GM23338 (cell line): ENCODE data around the gene CCDC68. TPM values are rescaled to one million over a fixed set of nuclear protein-coding genes. Genes with fewer than 3 reads are reported as not detected.

ENCODE experiments used
- ATAC-seq: fragments of 200-7000 bp; cut with Tn5 transposase; 3 replicates; pipeline ENCODE4 v1.9.1; 2020
- DNase-seq: peaks from one replicate; pipeline ENCODE4 v3.0.0-alpha.2; 2015; ENCODE audit warnings: low spot score
- H2AFZ ChIP-seq: fragments of 200-600 bp; sonication (generic); 2 replicates; pipeline ENCODE4 v1.8.0; 2016; ENCODE audit warnings: antibody characterized with exemption, mild to moderate bottlenecking, moderate library complexity
- H3F3A ChIP-seq: fragments of 200-600 bp; sonication (generic); replicated peaks from 2 replicates; pipeline ENCODE4 v1.8.0; 2017; ENCODE audit warnings: antibody characterized with exemption, mixed run types, low read depth
- H3K27ac ChIP-seq: fragments of 200-600 bp; sonication (generic); 2 replicates; pipeline ENCODE4 v1.6.1; 2016; ENCODE audit warnings: low read depth
- H3K27me3 ChIP-seq: fragments of 200-600 bp; sonication (generic); 2 replicates; pipeline ENCODE4 v1.8.0; 2016; ENCODE audit warnings: mild to moderate bottlenecking, mixed run types, moderate library complexity; ENCODE audit not compliant: insufficient read depth
- H3K36me3 ChIP-seq: fragments of 200-600 bp; sonication (generic); 2 replicates; pipeline ENCODE4 v1.8.0; 2016; ENCODE audit warnings: mild to moderate bottlenecking; ENCODE audit not compliant: insufficient read depth
- H3K4me1 ChIP-seq: fragments of 200-600 bp; sonication (generic); 2 replicates; pipeline ENCODE4 v1.8.0; 2016; ENCODE audit warnings: mild to moderate bottlenecking, moderate library complexity; ENCODE audit not compliant: insufficient read depth
- H3K4me2 ChIP-seq: fragments of 200-600 bp; sonication (generic); 2 replicates; pipeline ENCODE4 v1.7.1; 2017; ENCODE audit warnings: mixed run types
- H3K4me3 ChIP-seq: fragments of 200-600 bp; sonication (generic); 2 replicates; pipeline ENCODE4 v1.6.1; 2016; ENCODE audit warnings: mixed run types
- H3K79me2 ChIP-seq: fragments of 200-600 bp; sonication (generic); replicated peaks from 2 replicates; pipeline ENCODE4 v1.8.0; 2017; ENCODE audit warnings: mild to moderate bottlenecking; ENCODE audit not compliant: insufficient read depth
- H3K9me2 ChIP-seq: fragments of 200-600 bp; sonication (generic); 2 replicates; pipeline ENCODE4 v1.8.0; 2017; ENCODE audit not compliant: insufficient read depth
- H4K20me1 ChIP-seq: fragments of 200-600 bp; sonication (generic); replicated peaks from 2 replicates; pipeline ENCODE4 v1.8.0; 2017; ENCODE audit warnings: mild to moderate bottlenecking; ENCODE audit not compliant: insufficient read depth
- H3K27ac Mint-ChIP-seq: 2 replicates; pipeline ENCODE4 v1.8.0; 2020; ENCODE audit warnings: inconsistent platforms, mild to moderate bottlenecking, moderate library complexity, mixed read lengths
- H3K27me3 Mint-ChIP-seq: 3 replicates; pipeline ENCODE4 v1.8.0; 2022; ENCODE audit warnings: low read depth, mild to moderate bottlenecking, moderate library complexity, mixed read lengths, inconsistent platforms; ENCODE audit not compliant: insufficient read depth, poor library complexity
- H3K36me3 Mint-ChIP-seq: 3 replicates; pipeline ENCODE4 v1.8.0; 2021; ENCODE audit warnings: low read depth, mild to moderate bottlenecking, inconsistent platforms, moderate library complexity, mixed read lengths
- H3K4me1 Mint-ChIP-seq: 3 replicates; pipeline ENCODE4 v1.8.0; 2020; ENCODE audit warnings: mild to moderate bottlenecking, inconsistent platforms, mixed read lengths
- H3K4me3 Mint-ChIP-seq: 3 replicates; pipeline ENCODE4 v1.8.0; 2021; ENCODE audit warnings: moderate library complexity, mild to moderate bottlenecking, inconsistent platforms, mixed read lengths
- H3K9me3 Mint-ChIP-seq: 3 replicates; pipeline ENCODE4 v1.8.0; 2020; ENCODE audit warnings: moderate library complexity, mild to moderate bottlenecking, inconsistent platforms, mixed read lengths
- CTCF ChIP-seq, 2 experiments: fragments of 200-600 bp in 1 of 2; sonication (generic) in 1 of 2; conservative IDR thresholded peaks; 2 replicates each; pipeline versions ENCODE4 v1.5.1 to v1.6.1; 2016 to 2017; ENCODE audit warnings: antibody characterized with exemption in 2 of 2, low read depth in 2 of 2, mild to moderate bottlenecking in 2 of 2, moderate library complexity in 1 of 2
- ETS1 ChIP-seq: IDR thresholded peaks from 2 replicates; pipeline ENCODE4 v1.6.1; 2016; ENCODE audit warnings: antibody characterized with exemption
- EZH2phosphoT487 ChIP-seq: fragments of 200-600 bp; sonication (generic); IDR thresholded peaks from one replicate; pipeline ENCODE4 v1.8.1; 2018; ENCODE audit warnings: antibody characterized with exemption; ENCODE audit not compliant: unreplicated experiment
- JUNB ChIP-seq: IDR thresholded peaks from one replicate; pipeline ENCODE4 v1.6.1; 2016; ENCODE audit warnings: antibody characterized with exemption; ENCODE audit not compliant: unreplicated experiment
- POLR2AphosphoS5 ChIP-seq: IDR thresholded peaks from 2 replicates; pipeline ENCODE4 v1.6.1; 2016; ENCODE audit warnings: antibody characterized with exemption, low read depth
- ZNF114 ChIP-seq: fragments of 250-450 bp; sonication (Bioruptor Pico); IDR thresholded peaks from 2 replicates; pipeline ENCODE4 v1.5.0; 2020; ENCODE audit warnings: mild to moderate bottlenecking, moderate library complexity
- ZNF331 ChIP-seq: fragments of 250-450 bp; sonication (Bioruptor Pico); IDR thresholded peaks from 2 replicates; pipeline ENCODE4 v1.5.0; 2020; ENCODE audit warnings: low read depth, mild to moderate bottlenecking, moderate library complexity
- ZNF462 ChIP-seq: fragments of 250-450 bp; sonication (Bioruptor Pico); IDR thresholded peaks from 2 replicates; pipeline ENCODE4 v1.5.0; 2020; ENCODE audit warnings: mild to moderate bottlenecking, moderate library complexity
- polyA plus RNA-seq: library from polyadenylated mRNA; unstranded; fragments of >200 nt; fragmentation: Nextera tagmentation; extraction: Ambion mirVana; gene quantifications from 2 replicates; pipeline ENCODE4 v1.2.1, GENCODE V29; 2016
- total RNA-seq: library from RNA; depleted of rRNA; stranded (reverse); fragments of >200 nt; shearing (Covaris generic); gene quantifications from 2 replicates; pipeline ENCODE4 v1.2.3, GENCODE V29; 2014

CCDC68 gene
- total and polyA plus RNA-seq, 2 experiments from 2014 or later = 1.6 to 3.7 TPM

- TF ChIP-seq ZNF462 (CRISPR knock-in tag) (no peak), POLR2AphosphoS5 (no peak)
These were observed 92.1 kb downstream of the CCDC68 start (continued) for GRCh38 chr18:54867131-54867530.

GRCh38 chr18:54860941-54861340 is 98.3 kb downstream of the CCDC68 start:
- Mint-ChIP-seq H3K4me1 (peaks cover 10% of the 10 kb centered on the region), H3K9me3 (no peaks in the 10 kb centered on the region), H3K27me3 (peaks cover 2% of the 10 kb centered on the region), H3K27ac (no peak overlapping the region), H3K36me3 (no peaks in the 10 kb centered on the region), H3K4me3 (no peak overlapping the region)
- no peaks in the 10 kb centered on the region for H3K36me3 ChIP-seq
- no peaks in the 10 kb centered on the region for H3K9me2 ChIP-seq
- no peak overlapping the region; the same call in 1 of the 2 replicates for H2AFZ ChIP-seq
- H3F3A ChIP-seq = no peaks in the 10 kb centered on the region
- no peak overlapping the region for H3K27ac ChIP-seq
- no peaks in the 10 kb centered on the region; the same call in 1 of the 2 replicates for H3K4me1 ChIP-seq
- H3K4me2 ChIP-seq = no peak overlapping the region
- no peak for ATAC-seq
- no peak overlapping the region for H3K4me3 ChIP-seq
- no peak for DNase-seq
- H3K79me2 ChIP-seq = no peaks in the 10 kb centered on the region
- H3K27me3 ChIP-seq = no peaks in the 10 kb centered on the region
- no peaks in the 10 kb centered on the region for H4K20me1 ChIP-seq
- no peak for TF ChIP-seq EZH2phosphoT487
- TF ChIP-seq ZNF114 (CRISPR knock-in tag) = no peak
- no peak for TF ChIP-seq ZNF331 (CRISPR knock-in tag)
- TF ChIP-seq POLR2AphosphoS5 = no peak
- TF ChIP-seq JUNB = no peak
- no peak for TF ChIP-seq CTCF (conservative IDR thresholded peaks at IDR 0.05; ENCODE audit: low read depth in 2 of 2)
- no peak for TF ChIP-seq ETS1
